HFFc6 (cell line): ENCODE results near the gene ATCAY. TPM values are rescaled to one million over a fixed set of nuclear protein-coding genes. Genes with fewer than 3 reads are reported as not detected.

Experiments used
- microRNA-seq: library from miRNA; unstranded; fragments of <30 nt; microRNA quantifications from one replicate; pipeline ENCODE4, GENCODE V29; 2019
- total RNA-seq, 6 experiments: library from RNA; stranded (reverse); fragmentation: NEBNext Ultra II Directional; extraction: Animal tissue kit (Norgen Biotek cat#: 25700); gene quantifications; 2 replicates in 1 of 6; 3 replicates in 5 of 6; pipeline ENCODE4 v1.2.3, GENCODE V29; 2021

ATCAY gene
- total RNA-seq, 6 experiments from 2014 or later = not detected

Small RNA genes within 50 kb of the gene (microRNA-seq; reads per million reads assigned to microRNA genes)
- gene MIR637 = not detected

Other genes starting within 250 kb of the ATCAY start
- gene PIP5K1C, start 180.2 kb upstream of the ATCAY start, total RNA-seq = 10 to 100 TPM; 73.8 to 95.6 (median 78.7) TPM
- gene TJP3, start 172.3 kb upstream of the ATCAY start, total RNA-seq = not detected
- gene APBA3, start 119.0 kb upstream of the ATCAY start, total RNA-seq = 10 to 100 TPM in 4 of 6 experiments, 1 to 10 TPM in 2; 9.1 to 13.8 (median 10.4) TPM
- gene MRPL54, start 118.0 kb upstream of the ATCAY start, total RNA-seq = 10 to 100 TPM; 69.9 to 84.3 (median 77.9) TPM
- gene RAX2, start 108.5 kb upstream of the ATCAY start, total RNA-seq = not detected
- gene MATK, start 94.3 kb upstream of the ATCAY start, total RNA-seq = not detected
- not detected for gene ZFR2, start 11.6 kb upstream of the ATCAY start, total RNA-seq
- not detected for gene NMRK2, start 52.4 kb downstream of the ATCAY start, total RNA-seq
- gene DAPK3, start 90.4 kb downstream of the ATCAY start, total RNA-seq = 100 to 1,000 TPM; 116 to 140 (median 128) TPM
- 1,000 to 10,000 TPM; 2,555 to 2,867 (median 2,696) TPM for gene EEF2, start 104.8 kb downstream of the ATCAY start, total RNA-seq
- gene PIAS4, start 127.1 kb downstream of the ATCAY start, total RNA-seq = 10 to 100 TPM; 20.0 to 26.0 (median 23.3) TPM
- 10 to 100 TPM; 40.8 to 47.6 (median 43.6) TPM for gene ZBTB7A, start 186.2 kb downstream of the ATCAY start, total RNA-seq
- 100 to 1,000 TPM; 175 to 209 (median 187) TPM for gene MAP2K2, start 243.4 kb downstream of the ATCAY start, total RNA-seq